SK-N-SH (cell line): Measurements from ENCODE around the gene CDKAL1. TPM values are rescaled to one million over a fixed set of nuclear protein-coding genes. Genes with fewer than 3 reads are reported as not detected.

ENCODE experiments used
- CTCF ChIA-PET: fragments of 300-600, 350-600 bp; formaldehyde crosslinking; extraction: SDS; loops from one replicate; lab custom pipeline; 2021; lab: Yijun Ruan, JAX
- POLR2A ChIA-PET: fragments of 350-600 bp; sonication (Branson Sonifier 250); formaldehyde crosslinking; extraction: SDS; loops from one replicate; lab custom pipeline; 2020; ENCODE audit warnings: antibody characterized with exemption, inconsistent platforms; lab: Yijun Ruan, JAX
- DNase-seq: peaks from one replicate; pipeline ENCODE4 v3.0.0; 2012
- H2AFZ ChIP-seq: fragments of 200-600 bp; sonication (generic); 2 replicates; pipeline ENCODE4 v1.8.1; 2016; ENCODE audit warnings: antibody characterized with exemption, mild to moderate bottlenecking, low read depth
- H3F3A ChIP-seq: fragments of 200-600 bp; sonication (generic); replicated peaks from 2 replicates; pipeline ENCODE3; 2016; ENCODE audit warnings: antibody characterized with exemption, mild to moderate bottlenecking; ENCODE audit not compliant: insufficient read depth
- H3K27ac ChIP-seq, 2 experiments: fragments of 200-500 bp in 1 of 2; fragments of 200-600 bp in 1 of 2; sonication (Bioruptor generic) in 1 of 2; sonication (generic), shearing (Covaris generic) in 1 of 2; 2 replicates each; pipeline versions ENCODE4 v1.5.1 to v1.6.1; 2014 to 2016; ENCODE audit warnings: low read depth in 2 of 2, inconsistent platforms in 1 of 2, low read length in 1 of 2, mild to moderate bottlenecking in 1 of 2, mixed read lengths in 1 of 2
- H3K27me3 ChIP-seq: fragments of 200-600 bp; sonication (generic), shearing (Covaris generic); 2 replicates; pipeline ENCODE4 v1.6.1; 2016; ENCODE audit warnings: mixed run types; ENCODE audit not compliant: insufficient read depth
- H3K36me3 ChIP-seq, 2 experiments: fragments of 200-500 bp in 1 of 2; fragments of 200-600 bp in 1 of 2; sonication (Bioruptor generic) in 1 of 2; sonication (generic) in 1 of 2; replicated peaks in 1 of 2; 2 replicates each; pipeline versions ENCODE3 to v1.5.1; 2014 to 2016; ENCODE audit warnings: low read length in 1 of 2, mild to moderate bottlenecking in 1 of 2; ENCODE audit not compliant: insufficient read depth in 2 of 2, control insufficient read depth in 1 of 2
- H3K4me1 ChIP-seq, 2 experiments: fragments of 200-500 bp in 1 of 2; fragments of 200-600 bp in 1 of 2; sonication (Bioruptor generic) in 1 of 2; sonication (generic), shearing (Covaris generic) in 1 of 2; 2 replicates each; pipeline versions ENCODE4 v1.5.1 to v1.6.1; 2014 to 2016; ENCODE audit warnings: low read depth in 1 of 2, low read length in 1 of 2, mixed run types in 1 of 2; ENCODE audit not compliant: insufficient read depth in 2 of 2, control insufficient read depth in 1 of 2
- H3K4me2 ChIP-seq: fragments of 200-600 bp; sonication (generic), shearing (Covaris generic); 2 replicates; pipeline ENCODE4 v1.6.1; 2017; ENCODE audit warnings: mixed run types
- H3K4me3 ChIP-seq, 2 experiments: fragments of 200-500 bp in 1 of 2; fragments of 200-600 bp in 1 of 2; sonication (Bioruptor generic) in 1 of 2; sonication (generic), shearing (Covaris generic) in 1 of 2; 2 replicates each; pipeline versions ENCODE4 v1.5.1 to v1.8.1; 2014 to 2016; ENCODE audit warnings: low read depth in 2 of 2, inconsistent platforms in 1 of 2, low read length in 1 of 2, mild to moderate bottlenecking in 1 of 2, mixed read lengths in 1 of 2, moderate library complexity in 1 of 2
- H3K79me2 ChIP-seq: fragments of 200-600 bp; sonication (generic); 2 replicates; pipeline ENCODE4 v1.8.1; 2017; ENCODE audit warnings: mild to moderate bottlenecking; ENCODE audit not compliant: insufficient read depth
- H3K9ac ChIP-seq: fragments of 200-600 bp; sonication (generic); 2 replicates; pipeline ENCODE4 v1.6.1; 2017; ENCODE audit warnings: mixed run types
- H3K9me2 ChIP-seq: fragments of 200-600 bp; sonication (generic); 2 replicates; pipeline ENCODE4 v1.6.1; 2017; ENCODE audit warnings: mixed run types
- H3K9me3 ChIP-seq: fragments of 200-600 bp; sonication (generic); 2 replicates; pipeline ENCODE4 v1.6.1; 2017; ENCODE audit warnings: mixed run types, mild to moderate bottlenecking, moderate library complexity
- H4K20me1 ChIP-seq: fragments of 200-600 bp; sonication (generic); 2 replicates; pipeline ENCODE4 v1.6.1; 2017; ENCODE audit warnings: mild to moderate bottlenecking, mixed run types; ENCODE audit not compliant: insufficient read depth
- CTCF ChIP-seq: fragments of 200-600 bp; sonication (generic); IDR thresholded peaks from 2 replicates; pipeline ENCODE4 v1.6.1; 2017; ENCODE audit warnings: antibody characterized with exemption, mild to moderate bottlenecking, moderate library complexity
- ELF1 ChIP-seq: IDR thresholded peaks from 2 replicates; pipeline ENCODE4 v1.4.0; 2012
- FOSL2 ChIP-seq: IDR thresholded peaks from 2 replicates; pipeline ENCODE4 v1.4.0; 2012; ENCODE audit warnings: low read depth, mild to moderate bottlenecking, moderate library complexity, borderline replicate concordance
- FOXJ3 ChIP-seq: sonication (generic); formaldehyde crosslinking; IDR thresholded peaks from 2 replicates; pipeline ENCODE4 v1.5.1; 2020; ENCODE audit warnings: mild to moderate bottlenecking, missing genetic modification reagents
- GABPA ChIP-seq: IDR thresholded peaks from 2 replicates; pipeline ENCODE4 v1.4.0; 2012; ENCODE audit warnings: low read depth, mild to moderate bottlenecking
- IRF3 ChIP-seq: fragments of 150-350 bp; IDR thresholded peaks from 2 replicates; pipeline ENCODE4 v1.6.1; 2016; ENCODE audit warnings: mild to moderate bottlenecking, low read depth, low read length
- JUND ChIP-seq: IDR thresholded peaks from 2 replicates; pipeline ENCODE4 v1.4.0; 2012
- MXI1 ChIP-seq: IDR thresholded peaks from 2 replicates; pipeline ENCODE4 v1.6.1; 2012; ENCODE audit warnings: mild to moderate bottlenecking, low read depth, low read length, improper control_type of control experiment
- NFIC ChIP-seq: IDR thresholded peaks from 2 replicates; pipeline ENCODE4 v1.4.0; 2012; ENCODE audit warnings: borderline replicate concordance
- NRF1 ChIP-seq: IDR thresholded peaks from 2 replicates; pipeline ENCODE4 v1.6.1; 2012; ENCODE audit warnings: low read depth, mild to moderate bottlenecking, low read length
- POLR2AphosphoS5 ChIP-seq: IDR thresholded peaks from 2 replicates; pipeline ENCODE4 v1.6.1; 2012; ENCODE audit warnings: low read depth, low read length
- RCOR1 ChIP-seq: fragments of 150-350 bp; IDR thresholded peaks from 2 replicates; pipeline ENCODE4 v1.6.1; 2017; ENCODE audit warnings: antibody characterized with exemption, low read length
- SIN3A ChIP-seq: IDR thresholded peaks from 2 replicates; pipeline ENCODE4 v1.6.1; 2012; ENCODE audit warnings: low read depth, mild to moderate bottlenecking, low read length, moderate library complexity, borderline replicate concordance
- SMC3 ChIP-seq: IDR thresholded peaks from 2 replicates; pipeline ENCODE4 v1.6.1; 2012; ENCODE audit warnings: low read depth, low read length, improper control_type of control experiment
- TCF12 ChIP-seq: IDR thresholded peaks from 2 replicates; pipeline ENCODE4 v1.4.0; 2012
- USF2 ChIP-seq: fragments of 150-350 bp; IDR thresholded peaks from 2 replicates; pipeline ENCODE4 v1.6.1; 2017; ENCODE audit warnings: antibody characterized with exemption, low read length, low read depth, borderline replicate concordance
- YY1 ChIP-seq: IDR thresholded peaks from 2 replicates; pipeline ENCODE4 v1.4.0; 2012; ENCODE audit warnings: low read depth, mild to moderate bottlenecking
- WGBS: methylation state at CpG from one replicate; pipeline ENCODE4 v1.1.6; 2017; ENCODE audit warnings: low lambda C conversion rate; 5-methylcytosine and 5-hydroxymethylcytosine counted together
- polyA plus RNA-seq, 3 experiments: library from polyadenylated mRNA; depleted of rRNA; stranded (reverse); fragments of >200 nt; gene quantifications; 2 replicates each; pipeline ENCODE4 v1.2.3, GENCODE V29; 2012

Gene CDKAL1
- polyA plus RNA-seq, 1 of the 3 experiments (the other 2 are of a cell fraction), result 2.6 TPM

- H4K20me1 ChIP-seq, result no peaks in the 10 kb centered on the region
- CTCF ChIA-PET, result no interaction called here
- no peaks in the 10 kb centered on the region for H3K36me3 ChIP-seq
- no peak overlapping the region for H3K4me3 ChIP-seq
- H3K9me2 ChIP-seq, result no peaks in the 10 kb centered on the region
- POLR2A ChIA-PET, result no interaction called here
- H3K27me3 ChIP-seq, result no peaks in the 10 kb centered on the region
- no peak overlapping the region; a peak in 1 of 4 replicates for H3K27ac ChIP-seq
- H3K79me2 ChIP-seq, result no peaks in the 10 kb centered on the region
- no peaks in the 10 kb centered on the region for H3F3A ChIP-seq
- H2AFZ ChIP-seq, result no peak overlapping the region
- no peak for TF ChIP-seq RCOR1
- TF ChIP-seq USF2, result no peak
- no peak for TF ChIP-seq GABPA
- TF ChIP-seq NRF1, result no peak
- no peak for TF ChIP-seq NFIC
- no peak for TF ChIP-seq YY1
- no peak for TF ChIP-seq MXI1
- no peak for TF ChIP-seq TCF12
- TF ChIP-seq FOSL2, result no peak
- no peak for TF ChIP-seq FOXJ3
- TF ChIP-seq SMC3, result no peak
- TF ChIP-seq CTCF, result no peak
- TF ChIP-seq POLR2AphosphoS5, result no peak
- no peak for TF ChIP-seq ELF1
- TF ChIP-seq IRF3, result no peak
- TF ChIP-seq JUND, result no peak
- TF ChIP-seq SIN3A, result no peak
- H3K4me2 ChIP-seq, result no peak overlapping the region
- 91% methylated on average over 2 of the region's 2 CpGs for WGBS
- DNase-seq, result no peak
- H3K9ac ChIP-seq, result no peak overlapping the region
- H3K9me3 ChIP-seq, result no peaks in the 10 kb centered on the region
- H3K4me1 ChIP-seq, result peaks cover 2 to 40% of the 10 kb centered on the region in 2 experiments; a peak in 3 of 4 replicates
Observed at GRCh38 chr6:21190701-21191100, 656.4 kb downstream of the CDKAL1 start.
